ENCODE measurements around the gene LTO1.

The LTO1 gene

DNA sequence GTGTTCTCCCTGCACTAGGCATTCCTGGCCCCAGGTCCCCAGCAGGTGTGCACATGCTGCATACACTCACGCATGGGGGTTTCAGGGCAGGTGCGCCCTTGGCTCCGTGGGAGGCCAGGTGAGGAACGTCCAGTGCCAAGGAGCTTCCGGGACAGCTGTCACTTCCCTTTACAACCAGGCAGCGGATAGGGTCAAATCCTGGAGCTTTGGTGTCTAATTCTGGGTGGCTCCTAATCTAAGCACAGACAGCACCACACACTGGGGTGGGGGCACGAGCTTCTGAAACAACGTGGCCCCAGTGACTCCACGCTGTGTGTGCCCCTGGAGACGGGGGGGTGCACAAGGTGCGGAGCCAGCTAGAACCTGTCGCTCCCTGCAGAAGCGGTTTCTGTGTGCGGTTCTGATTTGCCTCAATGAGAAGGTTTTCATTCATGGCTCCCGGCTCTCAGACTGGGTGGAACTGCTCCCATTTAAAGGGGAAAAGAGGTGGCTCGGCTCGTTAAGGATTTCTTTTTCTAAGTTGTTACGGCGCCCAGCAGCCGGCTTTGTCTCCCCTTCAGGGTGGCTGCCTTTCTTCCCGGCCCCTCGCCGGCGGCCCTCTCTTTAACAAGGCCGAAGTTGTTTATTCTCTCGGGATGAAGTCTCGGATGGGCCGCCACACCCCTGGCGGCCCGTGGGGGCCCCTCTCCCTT is 29.2 kb downstream of the LTO1 start:
- no peak for DNase-seq (ENCODE audit: low spot score)

GRCh38 chr11:69644962-69645675 is 30.0 kb downstream of the LTO1 start:
- no peak for DNase-seq (ENCODE audit: low spot score)

DNA sequence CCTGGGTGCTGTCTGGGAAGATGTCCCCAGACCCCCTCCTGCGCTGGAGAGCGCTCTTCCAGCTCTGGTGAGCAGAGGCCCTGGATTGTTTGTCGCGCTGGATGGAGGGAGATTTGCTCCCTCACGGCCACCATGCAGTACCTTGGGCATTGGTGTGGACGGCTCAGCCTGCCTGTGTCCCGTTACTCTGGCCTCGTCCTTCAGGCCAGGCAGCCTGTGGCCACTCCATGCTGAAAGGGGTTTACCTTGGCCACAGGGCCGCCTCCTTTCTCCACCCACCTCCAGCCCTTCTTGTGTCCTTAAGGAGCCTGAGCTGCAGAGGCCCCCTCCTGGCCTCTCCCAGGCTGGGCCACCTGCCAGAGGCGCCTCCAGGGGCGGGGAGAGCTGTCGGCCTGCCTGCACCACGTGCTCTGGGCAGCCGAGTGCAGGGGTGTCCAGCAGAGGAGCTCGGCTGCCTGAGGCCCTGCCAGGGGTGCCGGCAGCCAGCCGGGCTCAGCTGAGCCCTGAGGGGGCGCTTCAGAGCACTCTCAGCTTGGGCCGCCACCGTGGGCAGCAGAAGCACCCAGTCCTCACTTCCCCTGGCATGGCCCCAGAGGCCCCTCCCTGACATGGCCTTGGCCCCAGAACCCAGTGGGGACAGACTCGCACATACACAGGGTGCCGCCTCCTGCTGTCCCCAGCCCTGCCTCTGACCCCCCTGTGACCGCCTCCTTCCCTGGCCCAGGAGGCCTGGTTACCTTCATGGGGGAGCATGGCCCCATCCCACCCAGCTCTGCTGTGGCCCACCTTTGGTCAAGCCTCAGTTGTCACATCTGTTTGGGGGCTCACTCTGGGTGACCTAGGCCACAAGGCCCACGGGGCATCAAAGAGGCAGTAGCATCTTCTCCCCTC is 30.8 kb downstream of the LTO1 start:
- DNase-seq (ENCODE audit: low spot score) = peak; percentile 93

GRCh38 chr11:69643646-69644045 is 31.5 kb downstream of the LTO1 start:
- no peak for DNase-seq (ENCODE audit: low spot score)

- DNase-seq (ENCODE audit: low spot score) = peak; percentile 88
These were observed 32.1 kb downstream of the LTO1 start for GRCh38 chr11:69642913-69643632.

- peak; percentile 58 for DNase-seq (ENCODE audit: low spot score)
These were observed 32.6 kb downstream of the LTO1 start for GRCh38 chr11:69642549-69642912.

DNA sequence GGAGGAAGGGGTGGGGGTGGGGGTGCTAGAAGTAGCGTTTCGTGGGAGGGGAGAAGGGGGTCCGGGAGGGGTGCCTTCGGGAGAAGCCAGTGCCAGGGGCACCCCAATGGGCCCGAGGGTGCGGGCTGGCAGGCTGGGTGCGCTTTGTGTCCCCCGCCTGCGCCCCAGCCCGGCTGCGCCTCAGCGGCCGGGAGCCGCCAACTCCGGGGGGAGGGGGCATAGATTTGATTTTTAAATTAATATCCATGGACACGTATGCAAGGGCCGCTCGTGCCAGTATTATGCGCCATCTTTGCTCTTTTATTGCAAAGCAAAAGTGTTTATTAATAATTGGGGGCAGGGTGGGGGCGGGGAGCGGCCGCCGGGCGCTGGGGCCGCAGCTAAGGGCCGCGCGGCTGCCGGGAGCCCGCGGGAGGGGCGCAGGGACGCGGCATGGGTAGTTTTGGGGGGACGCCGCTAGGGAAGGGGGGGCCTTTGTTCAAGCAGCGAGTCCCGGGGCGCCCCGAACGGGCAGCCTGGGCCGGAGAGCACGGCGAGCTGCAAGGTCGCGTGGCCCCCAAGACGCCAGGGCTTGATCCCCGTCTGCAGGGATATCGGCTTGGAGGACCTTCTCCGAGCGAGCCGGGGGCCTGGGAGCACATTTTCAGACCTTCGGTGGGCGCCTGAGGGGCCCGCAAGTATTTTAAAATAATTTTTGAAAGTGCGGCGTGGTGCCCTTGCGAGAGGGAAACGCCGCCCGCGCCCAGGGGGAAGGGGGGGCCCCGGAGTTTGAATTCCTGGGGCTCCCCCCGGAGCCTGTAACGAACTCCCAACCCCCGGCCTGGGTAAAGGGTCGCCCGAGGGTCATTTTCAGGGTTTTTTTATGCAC is 33.2 kb downstream of the LTO1 start:
- peak; percentile 48 for DNase-seq (ENCODE audit: low spot score)

- DNase-seq (ENCODE audit: low spot score) = peak; percentile 90
These were observed 34.1 kb downstream of the LTO1 start, which contains the start of gene CCND1 for GRCh38 chr11:69640995-69641581. Gene CCND1, plus strand, starts transcription at chr11:69641156. Its CDS starts 158 bp downstream, at chr11:69641314.

DNA sequence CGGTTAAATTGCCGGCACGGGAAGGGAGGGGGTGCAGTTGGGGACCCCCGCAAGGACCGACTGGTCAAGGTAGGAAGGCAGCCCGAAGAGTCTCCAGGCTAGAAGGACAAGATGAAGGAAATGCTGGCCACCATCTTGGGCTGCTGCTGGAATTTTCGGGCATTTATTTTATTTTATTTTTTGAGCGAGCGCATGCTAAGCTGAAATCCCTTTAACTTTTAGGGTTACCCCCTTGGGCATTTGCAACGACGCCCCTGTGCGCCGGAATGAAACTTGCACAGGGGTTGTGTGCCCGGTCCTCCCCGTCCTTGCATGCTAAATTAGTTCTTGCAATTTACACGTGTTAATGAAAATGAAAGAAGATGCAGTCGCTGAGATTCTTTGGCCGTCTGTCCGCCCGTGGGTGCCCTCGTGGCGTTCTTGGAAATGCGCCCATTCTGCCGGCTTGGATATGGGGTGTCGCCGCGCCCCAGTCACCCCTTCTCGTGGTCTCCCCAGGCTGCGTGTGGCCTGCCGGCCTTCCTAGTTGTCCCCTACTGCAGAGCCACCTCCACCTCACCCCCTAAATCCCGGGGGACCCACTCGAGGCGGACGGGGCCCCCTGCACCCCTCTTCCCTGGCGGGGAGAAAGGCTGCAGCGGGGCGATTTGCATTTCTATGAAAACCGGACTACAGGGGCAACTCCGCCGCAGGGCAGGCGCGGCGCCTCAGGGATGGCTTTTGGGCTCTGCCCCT is 34.7 kb downstream of the LTO1 start:
- peak; percentile 55 for DNase-seq (ENCODE audit: low spot score)

- DNase-seq (ENCODE audit: low spot score) = no peak
These were observed 35.3 kb downstream of the LTO1 start for GRCh38 chr11:69639831-69640230.

DNA sequence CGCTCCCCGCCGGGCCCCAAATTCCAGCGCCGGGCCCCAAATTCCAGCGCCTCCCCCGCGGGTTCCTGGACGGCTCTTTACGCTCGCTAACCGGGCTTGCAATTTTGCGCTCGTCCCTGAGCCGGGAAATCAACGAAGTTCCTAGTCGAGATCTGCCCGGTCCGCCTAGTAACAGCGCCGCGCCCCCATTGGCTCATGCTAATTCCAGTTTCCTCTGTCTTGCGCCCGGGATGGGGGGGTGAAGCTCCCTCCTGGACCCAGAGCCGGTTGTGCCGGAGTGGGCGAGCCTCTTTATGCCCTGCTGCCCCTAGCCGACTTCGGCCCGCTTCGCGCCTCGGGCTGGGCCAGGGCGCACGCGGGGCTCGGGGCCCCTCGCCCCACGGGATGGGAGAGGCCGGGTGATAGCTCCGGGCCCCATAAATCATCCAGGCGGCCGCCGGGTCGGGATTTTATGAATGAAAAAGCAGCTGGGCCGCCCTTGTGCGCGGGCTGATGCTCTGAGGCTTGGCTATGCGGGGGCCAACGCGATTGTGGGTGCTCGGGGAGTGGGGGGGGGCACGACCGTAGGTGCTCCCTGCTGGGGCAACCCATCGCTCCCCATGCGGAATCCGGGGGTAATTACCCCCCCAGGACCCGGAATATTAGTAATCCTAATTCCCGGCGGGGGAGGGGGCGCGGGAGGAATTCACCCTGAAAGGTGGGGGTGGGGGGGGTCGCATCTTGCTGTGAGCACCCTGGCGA is 36.0 kb downstream of the LTO1 start:
- DNase-seq (ENCODE audit: low spot score) = peak; percentile 95

DNA sequence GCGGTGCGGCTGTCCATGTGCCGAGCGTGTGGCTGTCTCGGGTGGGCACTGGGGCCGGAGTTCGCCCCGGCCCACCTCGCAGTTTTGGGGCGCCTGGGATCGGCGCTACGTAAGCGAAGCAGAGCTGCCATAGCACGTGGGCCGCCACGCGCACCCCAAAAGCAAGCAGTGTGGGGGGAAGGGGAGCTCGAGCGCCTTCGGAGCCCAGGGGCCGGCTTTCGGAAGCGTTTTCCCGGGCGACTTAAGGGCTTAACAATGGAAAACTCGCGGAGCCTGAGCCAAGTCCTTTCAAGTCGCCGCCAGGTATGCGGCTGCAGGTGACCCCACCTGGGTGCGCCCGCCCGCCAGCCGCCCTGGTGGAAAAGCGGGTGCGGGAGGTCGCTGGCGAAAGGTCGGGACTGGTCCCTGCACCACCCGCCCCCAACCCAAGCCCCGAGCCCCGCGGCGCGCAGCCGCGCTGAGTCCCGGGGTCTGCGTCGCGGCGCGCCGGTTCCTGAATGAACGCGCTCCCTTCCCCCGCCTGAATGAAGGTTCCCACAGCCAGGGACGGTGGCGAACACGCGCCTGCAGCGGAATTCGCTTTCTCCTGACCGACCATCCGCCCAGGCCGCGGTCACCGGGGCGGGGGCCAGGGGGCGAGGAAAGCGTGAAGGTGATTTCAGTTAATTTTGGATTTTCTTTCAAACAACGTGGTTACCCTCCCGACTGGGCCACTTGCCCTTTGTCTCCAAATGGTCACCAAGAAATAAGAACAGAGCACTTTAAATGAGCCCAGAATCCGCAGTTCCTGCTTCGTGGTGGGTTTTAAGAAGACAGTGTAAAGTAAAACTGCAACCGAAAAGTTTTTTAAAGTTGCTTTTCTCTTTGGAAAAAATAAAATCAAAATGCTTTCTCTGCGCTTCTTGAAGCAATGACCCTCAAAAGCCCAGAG is 36.9 kb downstream of the LTO1 start:
- DNase-seq (ENCODE audit: low spot score) = peak; percentile 76

DNA sequence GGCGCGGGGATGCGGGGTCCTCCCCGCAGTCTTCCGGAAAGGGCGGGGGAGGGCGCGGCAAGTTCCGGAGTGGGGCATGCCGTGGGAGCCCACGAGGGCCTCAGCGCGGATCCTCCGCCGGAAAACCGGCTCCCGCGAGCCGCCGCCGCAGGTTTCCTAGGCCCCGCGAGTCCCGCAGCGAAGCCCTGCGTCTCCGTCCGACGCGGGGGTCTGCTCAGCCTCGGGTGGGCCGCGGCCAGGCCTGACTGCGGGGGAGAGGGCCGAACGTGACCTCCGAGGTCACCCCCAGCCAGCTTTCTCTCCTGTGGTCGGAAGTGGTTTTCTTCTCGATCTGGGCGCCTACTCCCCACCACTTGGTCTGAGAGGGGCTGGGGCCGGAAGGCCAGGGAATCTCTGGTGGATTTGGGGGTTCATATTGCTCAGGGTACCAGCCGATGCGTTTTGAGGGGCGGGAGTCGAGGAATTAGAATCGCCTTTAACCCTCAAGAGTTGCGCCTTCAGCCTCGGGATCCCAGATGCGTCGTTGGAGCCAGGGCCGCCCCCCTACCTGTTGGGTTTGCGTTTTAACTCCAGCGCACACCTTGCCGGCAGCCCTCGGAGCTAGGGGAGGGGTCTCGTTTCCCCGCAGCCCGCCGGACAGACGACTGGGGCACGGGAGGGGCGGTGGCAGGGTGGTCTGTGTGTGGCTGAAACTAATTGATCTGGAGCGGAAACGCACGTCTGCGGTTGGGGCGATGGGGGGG is 37.8 kb downstream of the LTO1 start:
- DNase-seq (ENCODE audit: low spot score) = no peak

DNA sequence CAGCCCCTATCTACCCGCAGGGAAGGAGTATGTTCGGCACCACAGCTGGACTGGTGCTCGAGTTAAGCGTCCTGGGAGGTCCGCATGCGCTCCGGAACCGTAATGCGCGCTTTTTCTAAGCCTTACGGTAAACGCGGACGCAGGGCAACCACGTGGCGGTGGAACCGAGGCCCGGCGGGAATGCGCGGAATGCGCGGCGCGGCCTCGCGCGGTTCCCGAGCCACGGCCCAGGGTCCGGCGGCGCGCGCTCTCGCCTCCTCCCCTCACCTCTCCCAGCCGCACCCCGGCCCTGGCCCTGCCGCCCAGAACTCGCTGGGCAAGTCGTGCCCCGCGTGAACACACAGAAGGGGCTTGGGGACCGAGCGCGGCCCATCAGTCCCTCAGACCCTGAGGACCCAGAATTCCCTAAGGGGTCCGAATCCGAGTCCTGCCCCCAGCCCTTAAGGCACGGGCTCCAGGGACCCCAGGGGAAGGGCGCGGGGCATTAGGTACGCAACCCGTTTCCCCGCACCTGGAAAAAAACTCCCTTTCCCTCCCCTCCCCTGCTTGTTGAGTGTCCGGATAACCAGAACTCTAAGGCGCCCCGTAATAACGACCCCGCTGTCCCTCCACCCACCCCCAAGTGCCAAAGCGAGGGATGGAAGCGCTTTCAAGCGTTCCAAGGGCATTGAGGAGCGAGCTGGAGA is 38.5 kb downstream of the LTO1 start:
- peak; percentile 95 for DNase-seq (ENCODE audit: low spot score)

- DNase-seq (ENCODE audit: low spot score) = no peak
These were observed 39.2 kb downstream of the LTO1 start for GRCh38 chr11:69635804-69636511.

GRCh38 chr11:69635195-69635594 is 40.0 kb downstream of the LTO1 start:
- DNase-seq (ENCODE audit: low spot score) = no peak

Data from GM03348 (cell line).